ENCODE results near the gene FDX1.

- TF ChIP-seq REST (IDR thresholded peaks at IDR 0.05; ENCODE audit: insufficient read depth in 1 of 2, low read depth in 2 of 2, low read length in 1 of 2) (no peak), CTCF (IDR thresholded peaks at IDR 0.05) (no peak; the same call in 1 of the 2 replicates)
Observed at GRCh38 chr11:110432713-110433392, 3.1 kb downstream of the FDX1 start.

Data from Panc1 (cell line).